ENCODE measurements around the gene GALE.

The GALE gene

DNA sequence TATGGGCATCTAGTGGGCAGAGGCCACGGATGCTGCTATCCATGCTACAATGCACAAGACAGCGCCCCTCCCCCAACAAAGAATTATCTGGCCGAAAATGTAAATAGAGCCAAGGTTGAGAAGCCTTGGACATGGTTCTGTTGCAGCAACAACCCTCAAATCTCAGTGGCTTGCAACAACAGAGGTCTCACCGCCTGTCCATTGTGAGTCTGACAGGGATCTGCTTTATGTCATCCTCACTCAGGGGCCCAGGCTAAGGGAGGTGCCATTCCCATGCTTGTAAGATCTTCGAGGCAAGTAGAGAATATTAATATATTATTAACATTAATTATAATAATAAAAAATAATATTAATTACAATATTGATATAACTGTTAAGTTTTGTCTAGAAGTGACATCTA, 31.8 kb downstream of the GALE start:
- no peak for DNase-seq (ENCODE audit: low read depth)
- no peak overlapping the region for H3K4me3 ChIP-seq (ENCODE audit: low read depth, low read length)

DNA sequence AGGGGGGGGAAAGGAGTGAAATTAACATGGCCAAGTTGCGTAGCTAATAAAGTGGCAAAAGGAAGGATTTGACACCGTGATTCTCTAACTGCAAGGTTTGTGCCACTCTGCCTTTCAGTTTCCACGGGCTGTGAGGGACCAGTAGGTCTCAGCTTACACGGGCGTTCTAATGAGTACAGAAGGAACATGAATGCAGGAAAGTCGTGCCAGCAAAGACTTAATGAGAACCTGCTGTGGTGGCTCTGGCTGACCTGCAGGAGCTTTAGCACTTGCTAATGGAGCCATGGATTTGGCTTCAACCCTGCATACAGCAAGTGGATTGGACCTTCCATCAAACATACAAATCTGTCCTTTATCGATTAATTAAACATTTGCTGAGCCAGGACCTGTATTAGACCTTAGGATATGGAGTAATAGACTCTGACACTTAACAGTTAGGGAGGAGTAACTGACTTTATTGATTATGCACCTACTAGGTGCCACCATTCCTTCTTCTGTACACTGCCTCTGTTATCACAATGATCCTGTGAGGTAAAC, 37.4 kb downstream of the GALE start:
- no peak for DNase-seq (ENCODE audit: low read depth)
- H3K4me3 ChIP-seq (ENCODE audit: low read depth, low read length), result no peak overlapping the region

DNA sequence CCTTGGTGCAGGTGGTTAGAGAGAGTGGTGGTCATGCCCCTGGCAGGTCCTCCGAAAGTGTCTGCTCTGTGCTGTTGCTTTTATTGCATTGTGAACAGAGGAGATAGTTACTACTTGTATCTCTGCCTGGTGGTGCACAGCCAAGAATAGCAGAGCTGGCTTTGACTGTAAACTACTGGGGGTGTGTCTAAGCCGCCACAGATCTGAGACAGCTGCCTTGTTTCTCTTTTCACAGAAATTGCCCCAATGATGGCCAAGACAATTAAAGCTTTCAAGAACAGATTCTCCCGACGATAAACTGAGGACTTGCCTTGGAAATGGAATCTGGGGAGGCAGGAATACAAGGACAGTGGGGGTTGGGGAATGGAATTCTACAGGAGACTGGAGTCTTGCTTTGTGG, 41.3 kb downstream of the GALE start:
- DNase-seq (ENCODE audit: low read depth), result no peak
- no peak overlapping the region for H3K4me3 ChIP-seq (ENCODE audit: low read depth, low read length)

DNA sequence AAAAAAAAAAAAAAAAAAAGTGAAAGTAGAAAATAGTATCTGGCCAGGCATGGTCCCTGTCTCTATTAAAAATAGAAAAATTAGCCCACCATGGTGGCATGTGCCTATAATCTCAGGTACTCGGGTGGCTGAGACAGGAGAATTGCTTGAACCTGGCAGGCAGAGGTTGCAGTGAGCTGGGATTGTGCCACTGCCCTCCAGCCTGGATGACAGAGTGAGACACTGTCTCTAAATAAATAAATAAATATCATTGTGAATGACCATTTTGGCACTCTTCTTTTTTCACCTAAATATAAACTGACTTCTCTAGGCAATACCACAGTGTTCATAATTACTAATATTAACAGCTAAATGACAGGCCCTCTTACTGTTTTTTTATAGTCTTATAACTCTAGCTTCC, 42.7 kb downstream of the GALE start:
- no peak overlapping the region for H3K4me3 ChIP-seq (ENCODE audit: low read depth, low read length)

DNA sequence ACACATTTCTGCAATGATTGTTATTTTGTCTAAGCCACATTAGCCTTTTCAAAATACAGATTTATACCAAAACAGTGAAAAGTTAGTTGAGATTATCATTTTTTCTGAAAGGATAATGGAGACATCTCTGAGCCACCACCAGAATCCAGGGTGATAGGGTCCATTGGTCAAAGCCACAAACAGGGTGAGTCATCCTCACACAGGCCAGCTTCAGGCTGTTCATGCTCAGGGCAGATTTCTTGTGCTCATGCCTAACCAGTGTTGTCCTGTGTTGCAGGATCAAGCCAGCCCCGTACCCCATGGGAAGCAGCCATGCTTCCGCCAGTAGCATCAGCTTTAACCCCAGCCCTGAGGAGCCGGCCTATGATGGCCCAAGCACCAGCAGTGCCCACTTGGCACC, 43.9 kb downstream of the GALE start:
- no peak for DNase-seq (ENCODE audit: low read depth)
- no peak overlapping the region for H3K4me3 ChIP-seq (ENCODE audit: low read depth, low read length)

More for the DNA sequence above, 42.7 kb downstream of the GALE start:
- no peak for DNase-seq (ENCODE audit: low read depth)

DNA sequence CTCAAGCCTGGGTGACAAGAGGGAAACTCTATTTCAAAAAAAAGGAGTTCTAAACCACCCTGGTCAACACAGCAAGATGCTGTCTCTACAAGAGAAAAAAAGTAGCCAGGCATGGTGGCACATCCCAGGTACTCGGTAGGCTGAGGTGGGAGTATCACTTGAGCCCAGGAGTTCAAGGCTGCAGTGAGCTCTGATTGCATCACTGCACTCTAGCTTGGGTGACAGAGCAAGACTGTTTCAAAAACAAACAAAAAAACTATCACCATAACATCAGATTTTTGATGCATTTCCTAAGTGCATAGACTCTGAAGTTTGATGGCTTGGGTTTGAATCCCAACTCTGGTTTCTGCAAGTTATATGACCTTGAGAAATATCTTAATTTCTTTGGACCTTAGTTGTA, 47.6 kb downstream of the GALE start:
- DNase-seq (ENCODE audit: low read depth), result no peak
- no peak overlapping the region for H3K4me3 ChIP-seq (ENCODE audit: low read depth, low read length)

DNA sequence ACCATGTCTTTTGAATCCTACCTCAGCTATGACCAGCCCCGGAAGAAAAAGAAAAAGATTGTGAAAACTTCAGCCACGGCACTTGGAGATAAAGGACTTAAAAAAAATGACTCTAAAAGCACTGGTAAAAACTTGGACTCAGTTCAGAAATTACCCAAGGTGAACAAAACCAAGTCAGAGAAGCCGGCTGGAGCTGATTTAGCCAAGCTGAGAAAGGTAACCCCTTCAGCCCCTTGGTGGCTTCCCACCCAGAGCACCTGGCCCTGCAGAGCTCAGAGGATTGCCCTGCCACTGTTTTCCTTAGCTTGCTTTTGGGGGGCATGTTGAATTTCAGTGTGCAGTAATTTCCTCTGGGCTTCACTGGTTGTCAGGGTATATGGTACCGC, 48.7 kb downstream of the GALE start:
- no peak for DNase-seq (ENCODE audit: low read depth)
- H3K4me3 ChIP-seq (ENCODE audit: low read depth, low read length), result no peak overlapping the region

DNA sequence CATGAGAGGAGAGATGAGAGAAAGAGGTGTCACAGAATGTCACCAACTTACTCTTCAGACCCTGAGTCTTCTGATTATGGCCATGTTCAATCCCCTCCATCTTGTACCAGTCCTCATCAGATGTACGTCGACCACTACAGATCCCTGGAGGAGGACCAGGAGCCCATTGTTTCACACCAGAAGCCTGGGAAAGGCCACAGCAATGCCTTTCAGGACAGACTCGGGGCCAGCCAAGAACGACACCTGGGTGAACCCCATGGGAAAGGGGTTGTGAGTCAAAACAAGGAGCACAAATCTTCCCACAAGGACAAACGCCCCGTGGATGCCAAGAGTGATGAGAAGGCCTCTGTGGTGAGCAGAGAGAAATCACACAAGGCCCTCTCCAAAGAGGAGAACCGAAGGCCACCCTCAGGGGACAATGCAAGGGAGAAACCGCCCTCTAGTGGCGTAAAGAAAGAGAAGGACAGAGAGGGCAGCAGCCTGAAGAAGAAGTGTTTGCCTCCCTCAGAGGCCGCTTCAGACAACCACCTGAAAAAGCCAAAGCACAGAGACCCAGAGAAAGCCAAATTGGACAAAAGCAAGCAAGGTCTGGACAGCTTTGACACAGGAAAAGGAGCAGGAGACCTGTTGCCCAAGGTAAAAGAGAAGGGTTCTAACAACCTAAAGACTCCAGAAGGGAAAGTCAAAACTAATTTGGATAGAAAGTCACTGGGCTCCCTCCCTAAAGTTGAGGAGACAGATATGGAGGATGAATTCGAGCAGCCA, 49.3 kb downstream of the GALE start:
- peak; percentile 14 for DNase-seq (ENCODE audit: low read depth)
- no peak overlapping the region for H3K4me3 ChIP-seq (ENCODE audit: low read depth, low read length)

DNA sequence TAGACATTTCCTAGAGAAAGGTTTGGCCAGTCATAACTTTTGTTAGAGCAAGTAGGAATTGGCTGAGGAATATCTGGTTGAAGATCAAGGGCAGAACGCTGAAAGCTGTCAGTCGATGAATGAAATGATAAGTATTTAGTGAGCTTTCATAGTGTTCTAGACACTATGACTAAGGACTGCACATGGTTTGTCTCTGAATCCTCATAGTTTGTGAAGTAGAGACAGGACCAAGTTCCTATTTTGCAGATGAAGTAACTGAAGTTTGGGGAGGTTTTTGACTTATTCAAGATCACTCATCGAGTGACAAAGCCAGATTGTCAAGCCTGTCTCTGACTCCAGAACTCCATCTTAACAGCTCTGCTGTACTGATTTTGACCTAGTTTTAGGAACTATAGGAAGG, 52.5 kb downstream of the GALE start:
- no peak overlapping the region for H3K4me3 ChIP-seq (ENCODE audit: low read depth, low read length)

More for the DNA sequence above, 52.5 kb downstream of the GALE start:
- no peak for DNase-seq (ENCODE audit: low read depth)
